NCI-H526 treated with DMSO at 0.1 percent for 48 hours (cell line): ENCODE results near the gene PTPDC1.

Source experiments
- DNase-seq: peaks from one replicate; lab custom pipeline; 2025; lab: John Stamatoyannopoulos, UW

Gene PTPDC1

GRCh38 chr9:94084314-94084713 lies at the start of gene PTPDC1:
Gene PTPDC1, plus strand, starts transcription at chr9:94084464. Its CDS starts 67 bp downstream, at chr9:94084531.
- DNase-seq, result no peak

GRCh38 chr9:94034511-94034910 lies 49.8 kb upstream of the PTPDC1 start:
- no peak for DNase-seq

- DNase-seq, result no peak
Observed at GRCh38 chr9:94039786-94040185, 44.5 kb upstream of the PTPDC1 start.

GRCh38 chr9:94042516-94043360 lies 41.5 kb upstream of the PTPDC1 start:
- no peak for DNase-seq

DNA sequence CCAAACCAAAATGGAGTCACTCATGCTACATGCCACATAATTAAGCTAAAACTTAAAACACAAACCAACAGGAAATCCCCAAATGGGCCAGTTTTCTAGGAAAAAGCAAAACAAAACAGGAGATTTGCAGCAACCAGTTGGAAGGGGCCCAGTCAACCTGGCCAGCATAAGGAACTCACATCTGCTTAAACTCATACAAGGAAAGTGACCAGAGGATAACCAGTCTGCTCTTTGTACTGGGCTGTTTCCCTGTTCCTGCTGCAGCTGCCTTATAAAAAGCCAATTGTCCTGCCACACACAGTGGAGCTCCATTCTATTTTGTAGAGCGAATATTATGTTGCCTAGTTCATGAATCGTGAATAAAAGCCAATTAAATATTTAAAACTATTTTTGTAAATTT lies 29.5 kb upstream of the PTPDC1 start:
- DNase-seq, result no peak

GRCh38 chr9:94056442-94056974 lies 27.8 kb upstream of the PTPDC1 start:
- DNase-seq, result no peak

DNA sequence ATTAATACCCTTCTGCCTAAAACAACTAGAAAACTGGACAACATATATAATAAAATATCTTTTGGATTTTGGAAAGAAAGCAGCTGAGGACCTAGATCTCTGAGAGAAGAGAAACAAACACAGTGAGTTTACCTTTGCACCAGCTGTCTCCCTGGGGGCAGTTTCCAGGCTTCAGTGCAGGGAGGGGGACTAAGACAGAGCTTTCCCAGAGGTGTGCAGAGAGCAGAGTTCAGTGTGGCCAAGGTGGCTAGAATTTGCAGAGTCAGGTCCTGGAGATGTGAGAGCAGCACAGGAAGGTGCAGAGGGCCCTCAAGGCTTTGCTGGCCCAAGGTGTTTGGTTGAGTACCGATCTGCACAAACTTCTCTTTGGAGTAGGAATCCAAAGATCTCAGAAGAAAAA lies 26.3 kb upstream of the PTPDC1 start:
- peak; percentile 40 for DNase-seq

DNA sequence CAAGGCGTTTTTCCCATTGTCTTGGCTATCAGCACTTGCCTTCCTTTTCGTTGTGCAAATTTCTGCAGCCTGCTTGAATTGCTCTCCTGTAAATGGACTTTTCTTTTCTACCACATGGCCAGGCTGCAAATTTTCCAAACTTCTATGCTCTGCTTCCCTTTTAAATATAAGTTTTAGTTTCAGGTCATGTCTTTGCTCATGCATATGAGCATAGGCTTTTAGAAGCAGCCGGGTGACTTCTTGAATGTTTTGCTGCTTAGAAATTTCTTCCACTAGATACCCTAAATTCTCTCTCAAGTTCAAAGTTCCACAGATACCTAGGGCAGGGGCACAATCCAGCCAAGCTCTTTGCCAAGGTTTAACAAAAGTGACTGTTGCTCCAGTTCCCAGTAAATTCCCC lies 22.4 kb upstream of the PTPDC1 start:
- DNase-seq, result no peak

GRCh38 chr9:94065535-94065961 lies 18.7 kb upstream of the PTPDC1 start:
- DNase-seq, result peak; percentile 43

- no peak for DNase-seq
Observed at GRCh38 chr9:94068257-94068656, 16.0 kb upstream of the PTPDC1 start.

DNA sequence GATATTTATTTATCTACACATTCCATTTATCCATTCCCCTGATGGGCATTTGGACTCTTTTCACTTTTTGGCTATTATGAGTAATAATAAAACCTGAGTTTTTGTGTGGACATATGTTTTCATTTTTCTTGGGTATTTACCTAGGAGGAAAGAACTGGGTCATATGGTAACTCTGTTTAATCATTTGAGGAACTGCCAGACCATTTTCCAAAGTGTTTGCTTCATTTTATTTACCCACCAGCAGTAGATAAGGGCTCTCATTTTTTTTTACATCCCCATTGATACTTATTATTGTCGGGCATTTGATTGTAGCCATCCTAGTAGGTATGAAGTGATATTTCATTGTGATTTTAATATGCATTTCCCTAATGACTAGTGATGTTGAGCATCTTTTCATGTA lies 7.7 kb upstream of the PTPDC1 start:
- no peak for DNase-seq

DNA sequence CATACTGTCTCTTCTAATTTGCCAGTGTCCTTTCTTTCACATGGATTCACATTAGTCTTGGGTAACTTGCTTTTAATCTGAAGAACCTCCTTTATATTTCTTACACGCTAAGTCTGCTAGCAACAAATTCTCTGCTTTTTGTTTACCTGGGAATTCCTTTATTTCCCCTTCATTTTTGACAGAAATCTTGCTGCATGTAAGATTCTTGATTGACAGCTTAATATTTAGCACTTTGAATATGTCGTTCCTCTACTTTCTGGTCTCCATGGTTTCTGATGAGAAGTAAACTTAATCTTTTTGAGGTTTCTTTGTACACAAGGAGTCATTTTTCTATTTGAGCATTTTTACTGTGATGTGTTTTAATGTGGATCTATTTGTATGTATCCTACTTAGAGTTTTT lies 6.2 kb upstream of the PTPDC1 start:
- DNase-seq, result no peak

- no peak for DNase-seq
Observed at GRCh38 chr9:94079236-94079635, 5.0 kb upstream of the PTPDC1 start.

GRCh38 chr9:94080249-94080648 lies 4.0 kb upstream of the PTPDC1 start:
- DNase-seq, result no peak

GRCh38 chr9:94081435-94081834 lies 2.8 kb upstream of the PTPDC1 start:
- no peak for DNase-seq

- DNase-seq, result no peak
Observed at GRCh38 chr9:94081864-94082463, 2.3 kb upstream of the PTPDC1 start.

DNA sequence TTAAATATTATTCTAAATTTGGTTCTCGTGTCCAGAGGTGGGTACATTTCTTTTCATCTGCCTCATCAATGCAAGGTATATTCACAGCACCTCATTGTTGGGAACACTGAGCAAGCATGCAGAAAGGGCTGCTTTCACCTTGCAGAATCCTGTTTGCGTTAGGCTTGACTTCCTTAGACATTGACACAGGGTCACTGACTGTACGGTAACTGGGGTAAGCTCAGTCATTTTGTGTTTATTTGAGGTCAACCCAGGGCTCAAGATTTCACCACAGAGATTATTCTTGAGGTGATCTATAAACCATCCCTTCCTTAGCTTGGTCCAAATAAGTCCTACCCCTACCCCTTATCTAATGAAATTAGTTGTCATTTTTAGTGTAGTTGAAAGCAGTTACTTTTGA lies 1.7 kb upstream of the PTPDC1 start:
- no peak for DNase-seq

- no peak for DNase-seq
Observed at GRCh38 chr9:94082956-94083355, 1.3 kb upstream of the PTPDC1 start.

GRCh38 chr9:94083384-94083783 lies 880 bp upstream of the PTPDC1 start:
- DNase-seq, result no peak

GRCh38 chr9:94085062-94085639 lies 887 bp downstream of the PTPDC1 start:
- DNase-seq, result no peak

DNA sequence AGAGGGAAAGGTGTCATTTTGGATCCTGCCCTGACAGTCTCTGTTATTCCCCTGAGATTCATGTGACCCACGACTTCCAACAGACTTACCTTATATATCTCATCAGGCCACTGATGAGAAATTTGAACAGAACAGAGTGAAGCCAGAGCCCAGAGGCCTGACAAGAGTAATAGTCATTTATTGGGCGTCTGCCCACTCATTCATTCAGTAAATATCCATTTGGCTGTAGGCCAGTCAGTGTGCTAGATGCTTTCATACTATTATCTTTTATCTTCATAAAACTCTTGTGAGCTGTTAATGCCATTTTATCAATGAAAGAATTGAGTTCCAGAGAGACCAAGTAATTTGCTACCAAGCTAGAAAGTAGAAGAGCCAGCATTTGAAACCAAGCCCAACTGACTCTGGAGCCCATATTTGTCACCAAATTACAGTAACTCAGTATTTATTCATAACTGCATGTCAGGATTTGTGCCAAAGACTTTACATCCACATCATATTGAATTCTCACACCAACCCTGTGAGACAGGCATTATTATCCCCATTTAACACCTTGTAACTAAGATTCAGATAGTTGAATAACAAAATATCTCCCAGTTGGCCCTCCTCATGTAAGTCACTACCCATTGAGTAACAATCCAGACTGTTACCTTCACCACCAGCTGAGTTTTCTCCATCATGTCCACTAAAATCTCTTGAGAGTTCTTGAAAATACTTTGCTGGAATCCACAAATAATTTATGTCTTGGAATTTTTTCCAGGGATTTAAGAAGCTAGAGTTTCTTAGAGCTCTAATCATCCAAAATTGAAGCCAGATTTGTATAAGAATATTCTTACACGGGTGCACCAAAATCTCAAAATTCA lies 2.5 kb downstream of the PTPDC1 start:
- no peak for DNase-seq
